Stimulated activated CD4-positive, alpha-beta T cell treated with anti-CD3 and anti-CD28 coated beads, TNF-alpha, amount 100 ng/mL, for 48 hours (primary cell): ENCODE measurements around the gene LSM8.
A peak's percentile ranks its signal among the peaks of the same experiment; 100 is the strongest.
"Not testable (repeated sequence)": the region's sequence is repeated elsewhere in the genome, so short reads cannot be mapped to it uniquely, and the experiment has no call there.

Experiments
- DNase-seq, 3 donors: peaks; one replicate each; pipeline ENCODE4 v3.0.0-alpha.2; 2020; ENCODE audit warnings: low read depth in 3 of 3

The LSM8 gene

GRCh38 chr7:118183786-118184564, at the start of gene LSM8:
Gene LSM8, plus strand, starts transcription at chr7:118184164. Its CDS starts 60 bp downstream, at chr7:118184224.
- peak; percentile 85 to 94 (median 92) for DNase-seq

DNA sequence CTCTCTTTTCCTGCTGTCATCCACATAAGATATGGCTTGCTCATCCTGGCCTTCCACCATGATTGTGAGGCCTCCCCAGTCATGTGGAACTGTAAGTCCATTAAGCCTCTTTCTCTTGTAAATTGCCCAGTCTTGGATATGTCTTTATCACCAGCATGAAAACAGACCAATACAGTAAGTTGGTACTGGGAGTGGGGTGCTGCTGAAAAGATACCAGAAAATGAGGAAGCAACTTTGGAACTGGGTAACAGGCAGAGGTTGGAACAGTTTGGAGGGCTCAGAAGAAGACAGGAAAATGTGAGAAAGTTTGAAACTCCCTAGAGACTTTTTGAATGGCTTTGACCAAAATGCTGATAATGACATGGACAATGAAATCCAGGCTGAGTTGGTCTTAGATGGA, 49.5 kb upstream of the LSM8 start:
- DNase-seq: not testable (repeated sequence)

- DNase-seq: no peak
Measured at GRCh38 chr7:118140468-118140867, 43.5 kb upstream of the LSM8 start.

- DNase-seq: no peak
Measured at GRCh38 chr7:118142012-118142411, 42.0 kb upstream of the LSM8 start.

DNA sequence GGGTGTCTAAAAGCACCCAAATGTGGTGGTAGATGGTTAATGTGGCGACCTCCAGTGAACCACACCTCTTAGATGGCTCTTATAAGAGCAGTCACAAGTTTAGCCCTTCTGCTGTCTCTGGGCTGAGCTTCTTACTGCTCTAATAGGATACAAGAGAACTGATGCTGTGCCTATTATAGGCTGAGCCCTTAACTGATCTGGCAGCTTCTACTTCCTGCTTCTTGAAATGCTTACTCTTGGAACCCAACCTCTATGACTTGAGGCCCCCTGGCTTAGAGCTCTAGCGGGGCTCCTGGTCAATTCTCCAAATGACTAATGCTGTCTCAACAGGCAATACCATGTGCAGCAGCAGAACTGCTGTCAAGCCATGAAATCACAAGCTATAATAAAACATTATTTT, 35.0 kb upstream of the LSM8 start:
- DNase-seq: no peak

- no peak for DNase-seq
Measured at GRCh38 chr7:118149394-118149793, 34.6 kb upstream of the LSM8 start.

DNA sequence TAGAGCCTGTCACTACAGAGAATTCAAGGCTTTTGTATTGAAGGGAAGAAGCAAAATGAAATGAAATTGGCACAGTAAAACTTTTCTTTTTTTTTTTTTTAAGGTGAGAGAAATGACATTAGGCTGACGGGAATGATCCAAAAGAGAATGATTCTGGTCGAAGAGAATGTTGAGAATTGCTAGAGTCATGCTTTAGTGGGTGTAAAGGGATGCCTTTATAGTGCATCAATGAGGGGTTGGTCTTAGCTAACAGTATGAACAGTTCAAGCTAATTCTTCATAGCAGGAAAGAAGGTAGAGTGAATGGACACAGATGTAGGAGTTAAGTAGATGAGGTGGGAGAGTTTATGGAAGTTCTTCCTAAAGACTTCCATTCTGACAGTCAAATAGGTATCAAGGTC, 32.3 kb upstream of the LSM8 start:
- no peak for DNase-seq

DNA sequence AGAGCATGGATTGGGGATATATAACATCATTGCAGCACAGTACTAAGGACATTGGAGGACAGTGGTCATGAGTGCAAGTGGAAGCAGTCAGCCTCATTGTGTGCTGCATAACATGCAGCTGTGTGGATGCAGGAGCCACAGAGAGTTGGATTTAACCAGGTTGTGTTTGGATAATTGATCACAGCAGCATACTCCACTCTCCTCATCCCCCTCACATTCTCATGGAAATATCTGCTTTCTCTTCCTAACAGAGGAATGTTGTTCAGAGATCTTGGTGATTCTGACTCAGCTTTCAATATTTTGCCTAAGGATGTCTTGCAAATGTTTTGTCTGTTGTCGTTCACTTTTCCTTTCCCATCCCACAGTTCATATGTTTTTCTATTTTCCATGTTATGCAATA, 31.8 kb upstream of the LSM8 start:
- DNase-seq: no peak

DNA sequence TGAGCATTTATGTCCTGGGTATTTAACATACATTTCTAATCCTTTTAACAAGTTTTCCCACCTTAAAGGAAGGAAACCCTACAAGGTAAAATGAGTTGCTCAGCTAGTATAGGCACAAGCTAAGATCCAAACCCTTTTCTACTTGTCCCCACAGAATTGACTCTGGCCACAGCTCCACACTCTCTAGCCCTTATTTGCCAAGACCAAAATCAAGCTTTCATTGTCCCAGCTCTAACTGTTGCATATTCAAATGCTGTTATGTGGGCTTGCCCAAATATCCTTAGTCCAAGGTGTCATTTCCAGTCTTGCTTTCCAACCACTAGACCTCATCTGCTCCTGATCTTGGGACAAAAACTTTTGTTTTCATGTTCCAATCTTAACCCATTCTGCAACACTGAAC, 31.3 kb upstream of the LSM8 start:
- DNase-seq: no peak

DNA sequence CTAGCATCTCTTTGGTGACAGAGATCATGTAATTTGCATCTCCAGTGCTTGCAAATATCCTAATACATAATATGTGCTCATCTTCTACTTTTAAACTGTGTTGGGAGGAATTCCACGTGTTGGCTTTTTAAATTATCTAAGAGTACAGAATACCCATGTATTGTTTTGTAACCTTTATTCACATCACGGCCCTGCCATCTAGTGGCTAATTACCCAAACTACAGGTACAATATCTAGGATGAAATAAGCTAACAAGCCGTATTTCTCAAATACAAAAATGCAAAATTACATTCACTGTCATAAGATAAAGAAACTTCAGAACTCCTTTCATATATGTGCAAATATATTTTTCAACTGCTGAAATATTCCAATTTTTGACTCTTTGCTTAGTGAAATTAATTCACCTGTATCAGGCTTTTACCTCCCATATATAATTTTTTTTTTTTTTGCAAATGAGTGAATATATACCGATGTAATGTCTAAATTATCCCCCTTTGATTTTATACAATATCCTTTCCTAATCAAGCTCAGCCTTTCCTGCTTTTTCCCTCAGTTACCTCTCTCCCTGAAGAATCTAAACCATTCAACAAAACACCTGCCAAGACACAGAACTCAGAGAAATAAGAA, 30.3 kb upstream of the LSM8 start:
- DNase-seq: peak in 2 of 3 donors; percentile 8 to 11

DNA sequence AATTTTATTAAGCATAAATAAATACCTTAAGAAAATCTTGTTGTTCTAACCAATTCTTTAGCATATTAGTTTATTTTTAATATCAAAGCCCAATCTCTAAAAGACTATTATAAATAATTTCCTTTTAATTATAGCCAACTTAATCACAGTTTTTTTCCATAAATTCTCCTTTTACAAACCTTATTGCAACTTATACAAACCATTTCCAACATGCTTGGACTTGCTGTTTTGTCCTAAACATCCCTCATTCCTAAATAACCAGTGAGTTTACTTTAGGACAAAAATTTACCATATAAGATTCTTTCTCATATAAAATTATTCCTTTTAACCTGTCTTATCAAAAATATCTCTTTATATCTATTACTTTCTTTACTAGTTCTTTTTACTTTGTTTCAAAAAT, 25.2 kb upstream of the LSM8 start:
- no peak for DNase-seq

DNA sequence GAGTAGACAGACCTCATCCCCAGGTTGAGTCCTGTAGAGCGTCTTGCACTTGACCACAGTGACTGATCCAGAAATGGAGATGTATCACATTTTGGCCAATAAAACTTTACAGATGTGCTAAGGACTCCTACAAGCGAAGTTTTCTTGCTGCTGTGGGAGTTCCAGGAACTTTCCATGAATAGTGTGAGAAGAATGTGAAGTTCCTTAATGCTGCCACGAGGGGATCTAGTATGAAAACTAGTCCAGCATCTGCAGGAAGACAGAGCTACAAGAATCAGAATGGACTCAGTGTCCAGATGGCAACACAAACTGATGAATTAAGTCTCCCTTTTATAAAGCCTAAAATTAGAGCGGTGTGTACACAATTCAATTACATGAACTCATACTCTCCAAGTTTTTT, 14.8 kb upstream of the LSM8 start:
- no peak for DNase-seq

DNA sequence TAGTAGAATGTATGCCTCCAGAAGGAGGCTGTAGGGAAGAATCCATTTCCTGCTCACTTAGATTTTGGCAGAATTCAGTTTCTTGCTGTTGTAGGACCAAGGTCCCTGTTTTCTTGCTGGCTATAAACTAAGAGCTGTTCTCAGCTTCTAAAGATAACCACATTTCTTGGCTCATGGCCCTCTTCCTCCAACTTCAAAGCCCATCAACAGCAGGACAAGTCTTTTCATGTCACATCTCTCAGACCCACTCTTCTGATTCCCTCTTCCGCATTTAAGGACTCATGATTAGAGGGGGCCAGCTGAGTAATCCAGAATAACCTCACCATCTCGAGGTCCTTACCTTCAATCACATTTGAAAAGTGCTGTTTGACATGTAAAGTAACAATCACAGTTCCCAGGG, 8.2 kb upstream of the LSM8 start:
- DNase-seq: no peak

- no peak for DNase-seq
Measured at GRCh38 chr7:118179191-118179590, 4.8 kb upstream of the LSM8 start.

DNA sequence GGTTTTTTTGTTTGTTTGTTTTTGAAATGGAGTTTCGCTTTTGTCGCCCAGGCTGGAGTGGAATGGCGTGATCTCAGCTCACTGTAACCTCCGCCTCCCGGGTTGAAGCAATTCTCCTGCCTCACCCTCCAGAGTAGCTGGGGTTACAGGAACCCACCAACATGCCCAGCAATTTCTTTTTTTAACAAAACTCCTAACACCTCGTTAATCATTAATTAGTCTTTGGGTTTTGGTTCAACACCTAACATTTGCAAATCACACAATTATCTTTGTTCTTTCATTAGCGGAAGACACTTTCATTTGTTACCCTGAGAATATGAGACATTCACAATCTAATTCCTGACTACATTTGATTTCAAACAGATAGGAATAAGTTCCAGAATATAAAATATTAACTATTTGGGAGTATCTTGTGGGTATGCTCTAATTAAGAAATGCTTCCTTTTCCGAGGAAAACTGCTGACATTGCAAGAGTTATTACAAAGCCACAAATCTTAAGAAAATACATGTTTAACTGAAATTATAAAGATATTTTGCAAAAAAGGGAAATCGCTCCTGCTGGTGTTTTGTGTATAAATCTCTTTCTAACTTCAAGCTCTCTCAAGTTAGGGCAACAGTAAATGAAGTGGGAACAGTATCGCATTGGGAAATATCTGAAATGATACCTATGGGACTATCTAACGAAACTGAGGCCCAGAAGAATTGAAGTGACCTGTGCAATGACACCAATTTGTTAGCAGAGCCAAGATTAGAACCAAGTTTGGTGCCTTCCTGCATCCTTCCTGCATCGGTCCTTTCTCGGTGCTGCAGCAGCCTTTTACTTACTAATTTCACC, 1.2 kb upstream of the LSM8 start:
- DNase-seq: no peak

GRCh38 chr7:118183428-118183785, 557 bp upstream of the LSM8 start:
- no peak for DNase-seq

- DNase-seq: no peak
Measured at GRCh38 chr7:118184565-118184940, 589 bp downstream of the LSM8 start.

- DNase-seq: no peak
Measured at GRCh38 chr7:118185163-118185860, 1.3 kb downstream of the LSM8 start.

DNA sequence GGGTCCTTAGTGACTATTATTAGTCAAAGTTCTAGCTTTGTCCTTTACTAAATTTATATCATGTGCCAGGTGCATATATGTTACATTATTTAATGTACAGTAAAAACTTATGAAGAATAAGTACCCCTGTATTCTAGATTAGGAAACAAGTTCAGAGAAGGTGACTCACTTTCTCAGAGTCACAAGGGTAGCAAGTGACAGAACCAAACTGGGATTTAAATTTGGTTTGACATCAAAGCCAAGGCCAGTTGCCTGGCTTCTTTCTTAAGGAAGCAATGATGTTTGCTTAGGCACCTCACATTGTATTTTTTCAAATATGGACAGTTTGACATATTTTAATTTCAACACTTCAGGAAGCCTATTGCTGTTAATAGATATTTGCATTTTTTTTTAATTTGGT, 2.5 kb downstream of the LSM8 start:
- no peak for DNase-seq

DNA sequence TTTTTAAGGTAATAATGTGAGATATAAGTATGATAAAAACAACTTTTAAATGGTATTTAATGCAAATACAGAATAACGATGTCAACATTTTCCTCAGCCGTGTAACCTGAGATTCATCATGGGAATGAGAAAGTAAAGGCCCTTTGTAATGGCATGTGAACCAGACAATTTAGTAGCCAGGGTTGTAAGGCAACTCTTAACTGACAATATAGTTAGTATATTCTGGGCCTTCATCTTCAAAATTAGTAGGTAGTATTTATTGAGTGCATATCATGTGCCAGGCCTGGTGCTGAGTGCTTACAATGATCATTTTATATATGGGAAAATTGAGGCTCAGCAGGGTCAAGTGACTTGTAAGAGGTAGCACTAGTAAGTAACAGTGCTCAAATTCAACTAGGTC, 10.6 kb downstream of the LSM8 start:
- no peak for DNase-seq

DNA sequence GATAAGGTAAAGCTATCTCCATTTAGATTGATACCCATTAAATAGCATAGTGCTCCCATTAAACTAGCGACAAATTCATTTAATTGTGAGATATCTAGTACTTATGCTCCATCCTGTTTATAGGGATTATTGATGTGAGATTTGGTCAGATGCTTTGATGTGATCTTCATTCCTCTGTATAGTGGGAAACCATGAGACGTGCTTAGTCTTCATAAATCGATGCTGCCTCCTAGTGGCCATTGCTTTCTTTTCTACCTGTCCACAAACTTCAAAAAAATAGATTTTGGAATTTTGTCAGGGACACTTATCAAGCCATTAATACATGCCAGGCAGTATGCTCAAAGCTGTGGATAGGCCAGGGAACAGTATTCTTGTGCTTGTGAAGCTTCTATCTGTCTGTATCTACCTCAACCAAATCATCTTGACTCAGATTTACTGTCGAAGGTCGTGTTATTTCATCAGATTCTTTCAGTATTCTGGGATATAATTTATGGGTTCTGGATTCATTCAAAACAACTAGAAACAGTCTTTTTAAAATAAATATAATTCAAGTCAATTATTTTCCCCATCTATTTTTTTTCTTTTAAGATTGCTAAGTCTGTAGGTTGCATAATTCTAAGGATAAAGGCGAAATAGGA, 12.0 kb downstream of the LSM8 start:
- DNase-seq: peak in 2 of 3 donors; percentile 16 to 58

DNA sequence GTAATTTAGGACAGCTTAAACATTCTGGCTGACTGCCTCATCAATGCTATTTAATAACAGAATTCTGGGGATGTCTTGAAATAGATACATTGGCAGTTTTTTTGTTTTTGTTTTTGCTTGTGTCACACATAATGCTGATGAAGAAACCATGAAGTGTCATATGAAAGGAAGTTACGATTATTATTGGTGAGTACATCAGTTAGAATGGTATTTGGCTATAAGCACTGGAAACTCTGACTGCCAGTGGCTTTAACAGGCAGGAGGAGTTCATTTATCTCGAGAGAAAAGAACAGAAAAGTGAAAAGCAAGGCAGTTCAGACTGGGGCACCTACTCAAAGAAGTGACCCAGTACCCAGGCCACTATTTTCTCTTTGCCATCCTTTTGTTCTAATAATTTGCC, 18.1 kb downstream of the LSM8 start:
- no peak for DNase-seq
